ENCODE results near the gene PCSK5. TPM values are rescaled to one million over a fixed set of nuclear protein-coding genes. Genes with fewer than 3 reads are reported as not detected.

Gene PCSK5
- total RNA-seq, 4 donors from 2014 or later, result 9.6 to 41.8 (median 15.1) TPM

GRCh38 chr9:76400534-76401096 is 510.1 kb downstream of the PCSK5 start:
- Histone ChIP-seq H3K36me3 (no peaks in the 10 kb centered on the region), H3K4me1 (peaks cover 0 to 7% of the 10 kb centered on the region in 2 donors), H3K9me3 (no peaks in the 10 kb centered on the region), H3K4me3 (replicated peaks in 1 of 3) (no peak overlapping the region), H3K27me3 (no peaks in the 10 kb centered on the region), H3K27ac (no peak overlapping the region)
- TF ChIP-seq POLR2A (IDR thresholded peaks at IDR 0.05), result no peak
- TF ChIP-seq CTCF (IDR thresholded peaks at IDR 0.05), result no peak
- DNase-seq, result no peak
- 38 to 46% methylated on average over 1 of the region's 1 CpG for WGBS, 2 donors
- intact Hi-C loops (cut with DNase I), result no loop called here

DNA sequence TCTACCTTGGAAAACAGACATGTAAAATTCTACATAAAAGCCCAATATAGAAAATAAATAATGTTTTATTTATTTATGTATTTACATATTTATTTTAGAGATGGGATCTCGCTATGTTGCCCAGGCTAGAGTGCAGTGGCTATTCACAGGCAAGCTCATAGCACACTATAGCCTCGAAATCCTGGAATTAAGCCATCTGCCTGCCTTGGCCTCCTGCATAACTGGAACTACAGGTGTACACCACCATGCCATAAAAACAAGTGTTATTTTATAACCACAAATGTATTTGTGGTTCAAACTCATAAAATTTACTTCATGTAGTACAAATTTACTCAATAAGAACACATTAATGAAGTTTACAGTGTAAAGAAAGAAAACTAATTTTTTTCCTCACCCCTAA is 510.7 kb downstream of the PCSK5 start:
- H3K36me3 ChIP-seq, result no peaks in the 10 kb centered on the region
- H3K9me3 ChIP-seq, result no peaks in the 10 kb centered on the region
- no peak overlapping the region for H3K27ac ChIP-seq
- peaks cover 0 to 7% of the 10 kb centered on the region in 2 donors for H3K4me1 ChIP-seq
- DNase-seq, result no peak
- intact Hi-C loops (cut with DNase I), result no loop called here
- H3K27me3 ChIP-seq, result no peaks in the 10 kb centered on the region
- TF ChIP-seq POLR2A (IDR thresholded peaks at IDR 0.05) (no peak), CTCF (IDR thresholded peaks at IDR 0.05) (no peak)
- H3K4me3 ChIP-seq (replicated peaks in 1 of 3), result no peak overlapping the region
- 92% methylated on average over 2 of the region's 2 CpGs for WGBS, 2 donors

GRCh38 chr9:76401580-76402354 is 511.3 kb downstream of the PCSK5 start:
- H3K4me1 ChIP-seq, result peaks cover 0 to 7% of the 10 kb centered on the region in 2 donors
- no peak for TF ChIP-seq CTCF (IDR thresholded peaks at IDR 0.05)
- TF ChIP-seq POLR2A (IDR thresholded peaks at IDR 0.05), result no peak
- 77 to 82% methylated on average over 3 of the region's 3 CpGs for WGBS, 2 donors
- no peak for DNase-seq
- intact Hi-C loops (cut with DNase I), result no loop called here
- H3K36me3 ChIP-seq, result no peaks in the 10 kb centered on the region
- H3K27ac ChIP-seq, result no peak overlapping the region
- H3K4me3 ChIP-seq (replicated peaks in 1 of 3), result no peak overlapping the region
- H3K27me3 ChIP-seq, result no peaks in the 10 kb centered on the region
- H3K9me3 ChIP-seq, result no peaks in the 10 kb centered on the region

- H3K27ac ChIP-seq, result peak overlapping the region in 1 of 3 donors; percentile 30
- no peaks in the 10 kb centered on the region for H3K36me3 ChIP-seq
- TF ChIP-seq CTCF (IDR thresholded peaks at IDR 0.05), result peak in 4 of 6 experiments; percentile 46 to 74 (median 58)
- TF ChIP-seq POLR2A (IDR thresholded peaks at IDR 0.05), result no peak
- H3K4me1 ChIP-seq, result peaks cover 0 to 7% of the 10 kb centered on the region in 2 donors
- no peaks in the 10 kb centered on the region for H3K9me3 ChIP-seq
- 19 to 24% methylated on average over 2 of the region's 2 CpGs for WGBS, 2 donors
- no peak for DNase-seq
- no peaks in the 10 kb centered on the region for H3K27me3 ChIP-seq
- H3K4me3 ChIP-seq (replicated peaks in 1 of 3), result no peak overlapping the region
- intact Hi-C loops (cut with DNase I), result no loop called here
Observed at GRCh38 chr9:76403352-76403751, 512.9 kb downstream of the PCSK5 start.

DNA sequence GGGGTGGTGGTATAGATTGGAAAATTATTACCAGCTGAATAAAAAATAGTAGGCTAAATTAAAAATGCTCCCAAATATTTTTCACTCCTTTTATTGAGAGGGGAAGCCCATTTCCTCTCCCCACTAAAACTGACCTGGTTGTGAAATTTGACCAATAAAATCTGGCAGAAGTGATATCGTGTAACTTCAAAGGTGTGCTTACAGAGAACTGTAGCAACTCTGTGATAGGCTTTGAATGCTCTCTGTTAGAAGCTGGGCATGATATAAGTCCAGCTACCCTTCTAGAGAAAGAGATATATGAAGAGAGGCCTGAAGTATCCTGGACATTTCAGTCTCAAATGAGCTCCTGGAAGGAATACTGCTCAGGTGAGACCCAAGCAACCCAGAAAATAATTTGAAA is 513.9 kb downstream of the PCSK5 start:
- no peak for TF ChIP-seq POLR2A (IDR thresholded peaks at IDR 0.05)
- TF ChIP-seq CTCF (IDR thresholded peaks at IDR 0.05), result no peak
- intact Hi-C loops (cut with DNase I), result no loop called here

More for the DNA sequence above, 513.9 kb downstream of the PCSK5 start:
- Histone ChIP-seq H3K27ac (no peak overlapping the region), H3K9me3 (no peaks in the 10 kb centered on the region), H3K27me3 (no peaks in the 10 kb centered on the region), H3K4me3 (replicated peaks in 1 of 3) (no peak overlapping the region), H3K36me3 (no peaks in the 10 kb centered on the region), H3K4me1 (peaks cover 0 to 7% of the 10 kb centered on the region in 2 donors)
- 77 to 95% methylated on average over 1 of the region's 1 CpG for WGBS, 2 donors
- DNase-seq, result no peak
